GM10266 (cell line): ENCODE results near the gene TMEM86B.

ENCODE experiments used
- DNase-seq: peaks from one replicate; pipeline ENCODE4 v3.0.0; 2012; ENCODE audit errors: extremely low spot score
- CTCF ChIP-seq: IDR thresholded peaks from 2 replicates; pipeline ENCODE4 v1.5.1; 2012; ENCODE audit warnings: mild to moderate bottlenecking, low read depth; ENCODE audit not compliant: control insufficient read depth, insufficient read depth; ENCODE audit errors: missing control alignments

Gene TMEM86B

GRCh38 chr19:55224038-55224665 is 4.4 kb downstream of the TMEM86B start:
- no peak for TF ChIP-seq CTCF
- no peak for DNase-seq

- TF ChIP-seq CTCF: no peak
- DNase-seq: no peak
These were observed 5.1 kb downstream of the TMEM86B start for GRCh38 chr19:55223291-55224037.

- TF ChIP-seq CTCF: no peak
- DNase-seq: no peak
These were observed 8.0 kb downstream of the TMEM86B start for GRCh38 chr19:55220525-55220924.

- peak; percentile 64 for DNase-seq
These were observed 11.9 kb downstream of the TMEM86B start for GRCh38 chr19:55216461-55217198.

GRCh38 chr19:55213547-55213946 is 15.0 kb downstream of the TMEM86B start:
- DNase-seq: no peak
- TF ChIP-seq CTCF: no peak

More at GRCh38 chr19:55216461-55217198, 11.9 kb downstream of the TMEM86B start:
- no peak for TF ChIP-seq CTCF

- peak; percentile 25 for TF ChIP-seq CTCF
- DNase-seq: no peak
These were observed 16.1 kb downstream of the TMEM86B start for GRCh38 chr19:55212447-55212846.
